ENCODE data around the gene PLAGL1.

GRCh38 chr6:144007478-144008119 is 460 bp downstream of the PLAGL1 start:
- TF ChIP-seq ZNF274 (IDR thresholded peaks at IDR 0.05; ENCODE audit: low read depth, low read length) (no peak), YY1 (IDR thresholded peaks at IDR 0.05; ENCODE audit: insufficient read depth, insufficient read length) (no peak), SUZ12 (IDR thresholded peaks at IDR 0.05; ENCODE audit: extremely low read depth, insufficient read depth, insufficient read length) (peak; percentile 31)

Data from NT2/D1 (cell line).